ENCODE measurements around the gene PUSL1.

- TF ChIP-seq POLR2A (IDR thresholded peaks at IDR 0.05; ENCODE audit: low read depth, low read length) (no peak), POLR2AphosphoS5 (IDR thresholded peaks at IDR 0.05; ENCODE audit: low read depth, low read length) (no peak), TAF1 (IDR thresholded peaks at IDR 0.05; ENCODE audit: low read depth, low read length) (no peak), PAX5 (IDR thresholded peaks at IDR 0.05; ENCODE audit: insufficient read depth, low read length, severe bottlenecking) (no peak), SPI1 (IDR thresholded peaks at IDR 0.05; ENCODE audit: low read depth, low read length) (no peak)
These were observed 45.2 kb downstream of the PUSL1 start for GRCh38 chr1:1353389-1354151.
